ENCODE measurements around the gene CENPK.
"Not testable (repeated sequence)": the region's sequence is repeated elsewhere in the genome, so short reads cannot be mapped to it uniquely, and the experiment has no call there.

CENPK gene

GRCh38 chr5:65506961-65507360 is 56.0 kb downstream of the CENPK start:
- no peak for DNase-seq

GRCh38 chr5:65489119-65489518 is 73.8 kb downstream of the CENPK start:
- no peak for DNase-seq

- DNase-seq, result not testable (repeated sequence)
Measured at GRCh38 chr5:65488038-65488687, 74.8 kb downstream of the CENPK start.

- not testable (repeated sequence) for DNase-seq
Measured at GRCh38 chr5:65486803-65487202, 76.2 kb downstream of the CENPK start.

GRCh38 chr5:65485405-65485804 is 77.6 kb downstream of the CENPK start:
- no peak for DNase-seq

GRCh38 chr5:65483546-65484346 is 79.2 kb downstream of the CENPK start:
- no peak for DNase-seq

GRCh38 chr5:65482736-65483545 is 80.0 kb downstream of the CENPK start:
- DNase-seq, result peak; percentile 65

- DNase-seq, result no peak
Measured at GRCh38 chr5:65482296-65482735, 80.7 kb downstream of the CENPK start.

- DNase-seq, result peak; percentile 89
Measured at GRCh38 chr5:65481635-65482295, 81.2 kb downstream of the CENPK start, which contains the start of gene ADAMTS6. ADAMTS6 (minus strand) TSS chr5:65481920; CDS start chr5:65473673, 8,247 bp downstream.

- no peak for DNase-seq
Measured at GRCh38 chr5:65481171-65481581, 81.8 kb downstream of the CENPK start.

- DNase-seq, result peak; percentile 70
Measured at GRCh38 chr5:65480306-65480865, 82.6 kb downstream of the CENPK start.

GRCh38 chr5:65479527-65479926 is 83.4 kb downstream of the CENPK start:
- no peak for DNase-seq

- no peak for DNase-seq
Measured at GRCh38 chr5:65478336-65478735, 84.6 kb downstream of the CENPK start.

GRCh38 chr5:65475895-65476294 is 87.1 kb downstream of the CENPK start:
- DNase-seq, result no peak

GRCh38 chr5:65475336-65475735 is 87.6 kb downstream of the CENPK start:
- DNase-seq, result no peak

GRCh38 chr5:65474130-65474711 is 88.7 kb downstream of the CENPK start:
- no peak for DNase-seq

- no peak for DNase-seq
Measured at GRCh38 chr5:65468633-65469032, 94.3 kb downstream of the CENPK start.

Measured in activated effector memory CD4-positive, alpha-beta T cell treated with anti-CD3 and anti-CD28 coated beads, Interleukin-2, amount 50 U/mL, for 16 hours (primary cell).